Measurements from ENCODE around the gene HOMEZ.
A peak's percentile ranks its signal among the peaks of the same experiment; 100 is the strongest.
"Not testable (repeated sequence)": the region's sequence is repeated elsewhere in the genome, so short reads cannot be mapped to it uniquely, and the experiment has no call there.

The HOMEZ gene

GRCh38 chr14:23243066-23243465 lies 42.9 kb downstream of the HOMEZ start:
- Histone ChIP-seq H2AFZ (no peak overlapping the region), H3K4me2 (ENCODE audit: low read length) (no peak overlapping the region), H3K27ac (no peak overlapping the region), H3K27me3 (ENCODE audit: control insufficient read depth, insufficient read depth, low read length) (no peaks in the 10 kb centered on the region), H3K9me3 (ENCODE audit: control insufficient read depth, low read length) (no peaks in the 10 kb centered on the region), H3K4me3 (ENCODE audit: low read depth, low read length) (no peak overlapping the region), H3K36me3 (ENCODE audit: control insufficient read depth, insufficient read depth, low read length) (no peaks in the 10 kb centered on the region), H3K79me2 (no peaks in the 10 kb centered on the region), H3K4me1 (no peaks in the 10 kb centered on the region), H3K9ac (no peak overlapping the region)
- TF ChIP-seq CTCF (IDR thresholded peaks at IDR 0.05): no peak

GRCh38 chr14:23242076-23242475 lies 43.9 kb downstream of the HOMEZ start:
- Histone ChIP-seq H3K79me2 (no peaks in the 10 kb centered on the region), H3K4me1 (peaks cover 3% of the 10 kb centered on the region), H2AFZ (no peak overlapping the region), H3K27me3 (ENCODE audit: control insufficient read depth, insufficient read depth, low read length) (no peaks in the 10 kb centered on the region), H3K4me3 (ENCODE audit: low read depth, low read length) (no peak overlapping the region), H3K9me3 (ENCODE audit: control insufficient read depth, low read length) (no peaks in the 10 kb centered on the region), H3K4me2 (ENCODE audit: low read length) (no peak overlapping the region), H3K9ac (no peak overlapping the region), H3K27ac (no peak overlapping the region), H3K36me3 (ENCODE audit: control insufficient read depth, insufficient read depth, low read length) (no peaks in the 10 kb centered on the region)
- TF ChIP-seq CTCF (IDR thresholded peaks at IDR 0.05): no peak

DNA sequence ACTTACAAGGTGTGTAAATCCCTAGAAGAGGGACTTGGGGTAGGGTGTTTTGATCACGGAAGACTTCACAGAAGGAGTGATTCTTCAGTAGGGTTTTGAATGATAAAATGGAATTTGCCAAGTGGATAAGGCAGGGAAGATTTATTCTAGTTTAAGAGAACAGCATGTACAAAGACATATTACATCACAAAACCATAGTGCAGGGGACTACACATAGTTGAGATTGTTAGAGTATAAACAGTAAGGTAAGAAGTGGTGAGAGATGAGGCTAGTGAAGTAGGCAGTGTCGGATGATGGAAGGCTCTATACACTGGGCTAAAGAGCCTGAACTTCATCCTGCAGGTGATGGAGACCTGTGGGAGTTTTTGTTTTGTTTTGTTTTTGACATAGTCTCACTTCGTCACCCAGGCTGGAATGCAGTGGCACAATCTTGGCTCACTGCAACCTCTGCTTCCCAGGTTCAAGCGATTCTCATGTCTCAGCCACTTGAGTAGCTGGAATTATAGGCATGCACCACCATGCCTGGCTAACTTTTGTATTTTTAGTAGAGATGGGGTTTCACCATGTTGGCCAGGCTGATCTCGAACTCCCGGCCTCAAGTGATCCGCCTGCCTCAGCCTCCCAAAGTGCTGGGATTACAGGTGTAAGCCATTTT lies 44.7 kb downstream of the HOMEZ start:
- not testable (repeated sequence) for H3K36me3 ChIP-seq (ENCODE audit: control insufficient read depth, insufficient read depth, low read length); H3K9ac ChIP-seq; H3K4me3 ChIP-seq (ENCODE audit: low read depth, low read length); H3K4me2 ChIP-seq (ENCODE audit: low read length); H3K4me1 ChIP-seq; H3K27ac ChIP-seq; H3K9me3 ChIP-seq (ENCODE audit: control insufficient read depth, low read length); H3K27me3 ChIP-seq (ENCODE audit: control insufficient read depth, insufficient read depth, low read length); H3K79me2 ChIP-seq; H2AFZ ChIP-seq

GRCh38 chr14:23240661-23241060 lies 45.3 kb downstream of the HOMEZ start:
- no peak overlapping the region for H3K4me2 ChIP-seq (ENCODE audit: low read length)
- no peak for TF ChIP-seq CTCF (IDR thresholded peaks at IDR 0.05)
- no peak overlapping the region for H3K9ac ChIP-seq
- H3K79me2 ChIP-seq: no peaks in the 10 kb centered on the region
- no peak overlapping the region for H2AFZ ChIP-seq
- H3K4me1 ChIP-seq: peaks cover 3% of the 10 kb centered on the region
- no peaks in the 10 kb centered on the region for H3K36me3 ChIP-seq (ENCODE audit: control insufficient read depth, insufficient read depth, low read length)
- H3K9me3 ChIP-seq (ENCODE audit: control insufficient read depth, low read length): no peaks in the 10 kb centered on the region
- no peaks in the 10 kb centered on the region for H3K27me3 ChIP-seq (ENCODE audit: control insufficient read depth, insufficient read depth, low read length)
- H3K27ac ChIP-seq: no peak overlapping the region
- no peak overlapping the region for H3K4me3 ChIP-seq (ENCODE audit: low read depth, low read length)

DNA sequence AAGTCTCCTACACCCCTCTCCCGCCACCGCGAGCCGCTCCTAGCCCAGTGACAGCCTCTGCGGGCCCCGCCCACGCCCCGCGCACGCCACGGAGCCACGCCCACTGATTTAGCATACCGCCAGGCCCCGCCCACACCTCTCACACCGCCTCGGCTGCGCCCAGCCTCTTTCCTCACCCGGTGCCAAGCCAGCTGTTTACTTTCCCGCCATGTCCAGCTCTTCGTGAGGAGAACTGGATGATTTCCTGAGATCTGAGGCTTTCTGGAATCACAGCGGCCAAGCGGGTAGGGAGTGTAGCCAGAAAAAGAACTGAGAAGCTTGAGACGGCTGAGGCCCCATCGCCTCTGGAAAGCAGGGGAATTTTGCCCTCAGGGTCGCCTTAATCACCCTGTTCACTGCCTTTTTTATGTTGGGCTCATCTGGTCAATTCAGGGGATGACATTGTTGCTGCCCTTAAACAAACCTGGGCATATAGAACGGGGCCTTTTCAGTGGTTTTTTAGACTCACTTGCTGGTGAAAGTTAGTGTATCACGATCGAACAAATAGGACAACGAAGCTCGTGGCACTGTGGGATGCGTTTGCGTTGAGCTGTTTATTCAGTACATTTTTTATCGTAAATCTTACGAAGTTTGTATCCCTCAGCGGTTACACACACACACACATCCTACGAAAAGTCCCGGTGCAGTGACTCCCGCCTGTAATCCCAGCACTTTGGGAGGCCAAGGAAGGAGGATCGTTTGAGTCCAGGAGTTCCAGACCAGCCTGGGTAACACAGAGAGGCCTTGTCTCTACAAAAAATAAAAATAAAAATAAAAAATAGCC lies 47.9 kb downstream of the HOMEZ start, which contains the start of gene RNF212B:
Gene RNF212B, plus strand, starts transcription at position 165 of the 823 bp plus-strand sequence. CDS start 2,410 bp downstream, outside the sequence.
- no peaks in the 10 kb centered on the region for H3K36me3 ChIP-seq (ENCODE audit: control insufficient read depth, insufficient read depth, low read length)
- TF ChIP-seq CTCF (IDR thresholded peaks at IDR 0.05): no peak
- no peak within 1 kb of the TSS for H3K9ac ChIP-seq
- peak within 1 kb of the TSS; percentile 78 for H2AFZ ChIP-seq
- H3K4me2 ChIP-seq (ENCODE audit: low read length): peak within 1 kb of the TSS; percentile 75
- H3K9me3 ChIP-seq (ENCODE audit: control insufficient read depth, low read length): no peaks in the 10 kb centered on the region
- H3K27ac ChIP-seq: no peak within 1 kb of the TSS
- H3K79me2 ChIP-seq: no peaks in the 10 kb centered on the region
- H3K27me3 ChIP-seq (ENCODE audit: control insufficient read depth, insufficient read depth, low read length): no peaks in the 10 kb centered on the region
- H3K4me3 ChIP-seq (ENCODE audit: low read depth, low read length): peak within 1 kb of the TSS; percentile 47
- peaks cover 3% of the 10 kb centered on the region for H3K4me1 ChIP-seq

GRCh38 chr14:23232241-23232808 lies 53.6 kb downstream of the HOMEZ start:
- not testable (repeated sequence) for H3K27me3 ChIP-seq (ENCODE audit: control insufficient read depth, insufficient read depth, low read length); H2AFZ ChIP-seq; H3K36me3 ChIP-seq (ENCODE audit: control insufficient read depth, insufficient read depth, low read length); H3K4me3 ChIP-seq (ENCODE audit: low read depth, low read length); H3K4me1 ChIP-seq; H3K79me2 ChIP-seq; H3K27ac ChIP-seq; H3K4me2 ChIP-seq (ENCODE audit: low read length); H3K9ac ChIP-seq; H3K9me3 ChIP-seq (ENCODE audit: control insufficient read depth, low read length)
